Gastrocnemius medialis (tissue), 4 donors: ENCODE measurements around the gene TMEM108.

Experiments
- POLR2A ChIP-seq, 2 donors: fragments of 450-650 bp; IDR thresholded peaks; one replicate each; pipeline ENCODE4 v1.6.1; 2017; ENCODE audit warnings: antibody characterized with exemption in 2 of 2, mild to moderate bottlenecking in 2 of 2, moderate library complexity in 2 of 2
- TF ChIP-seq, protein P1 (sequence below), 5 experiments: fragments of 450-650 bp in 3 of 5; fragments of 200-600 bp in 2 of 5; sonication (generic) in 2 of 5; IDR thresholded peaks in 4 of 5; conservative IDR thresholded peaks in 1 of 5; 1 replicate in 4 of 5; 2 replicates in 1 of 5; pipeline ENCODE4 v1.5.1; 2016 to 2019; ENCODE audit warnings: antibody characterized with exemption in 5 of 5, mild to moderate bottlenecking in 3 of 5, moderate library complexity in 3 of 5

GRCh38 chr3:133371676-133372075, 333.5 kb downstream of the TMEM108 start:
- TF ChIP-seq, protein P1, sequence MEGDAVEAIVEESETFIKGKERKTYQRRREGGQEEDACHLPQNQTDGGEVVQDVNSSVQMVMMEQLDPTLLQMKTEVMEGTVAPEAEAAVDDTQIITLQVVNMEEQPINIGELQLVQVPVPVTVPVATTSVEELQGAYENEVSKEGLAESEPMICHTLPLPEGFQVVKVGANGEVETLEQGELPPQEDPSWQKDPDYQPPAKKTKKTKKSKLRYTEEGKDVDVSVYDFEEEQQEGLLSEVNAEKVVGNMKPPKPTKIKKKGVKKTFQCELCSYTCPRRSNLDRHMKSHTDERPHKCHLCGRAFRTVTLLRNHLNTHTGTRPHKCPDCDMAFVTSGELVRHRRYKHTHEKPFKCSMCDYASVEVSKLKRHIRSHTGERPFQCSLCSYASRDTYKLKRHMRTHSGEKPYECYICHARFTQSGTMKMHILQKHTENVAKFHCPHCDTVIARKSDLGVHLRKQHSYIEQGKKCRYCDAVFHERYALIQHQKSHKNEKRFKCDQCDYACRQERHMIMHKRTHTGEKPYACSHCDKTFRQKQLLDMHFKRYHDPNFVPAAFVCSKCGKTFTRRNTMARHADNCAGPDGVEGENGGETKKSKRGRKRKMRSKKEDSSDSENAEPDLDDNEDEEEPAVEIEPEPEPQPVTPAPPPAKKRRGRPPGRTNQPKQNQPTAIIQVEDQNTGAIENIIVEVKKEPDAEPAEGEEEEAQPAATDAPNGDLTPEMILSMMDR (IDR thresholded peaks at IDR 0.05 in 4 of 5, conservative IDR thresholded peaks at IDR 0.05 in 1 of 5) = no peak
- no peak for TF ChIP-seq POLR2A (IDR thresholded peaks at IDR 0.05)
